Fibroblast of villous mesenchyme (primary cell): ENCODE measurements around the gene LTK. TPM values are rescaled to one million over a fixed set of nuclear protein-coding genes. Genes with fewer than 3 reads are reported as not detected.
A peak's percentile ranks its signal among the peaks of the same experiment; 100 is the strongest.

Experiments used
- DNase-seq: peaks from one replicate; pipeline ENCODE4 v3.0.0-alpha.2; 2010; ENCODE audit warnings: low read depth
- H3K4me3 ChIP-seq: 2 replicates; pipeline ENCODE4 v1.5.1; 2011; ENCODE audit warnings: low read depth, mild to moderate bottlenecking, low read length
- CTCF ChIP-seq: IDR thresholded peaks from 2 replicates; pipeline ENCODE4 v1.5.1; 2012; ENCODE audit warnings: low read depth, mild to moderate bottlenecking, low read length; ENCODE audit not compliant: insufficient read depth
- total RNA-seq: library from RNA; depleted of rRNA; stranded (reverse); fragments of >200 nt; gene quantifications from 2 replicates; pipeline ENCODE4 v1.2.3, GENCODE V29; 2012

Gene LTK
- total RNA-seq, 1 donor = 0.86 TPM

- DNase-seq = no peak
- no peak overlapping the region for H3K4me3 ChIP-seq
- TF ChIP-seq CTCF = no peak
These were observed 6.8 kb downstream of the LTK start for GRCh38 chr15:41506796-41507341.

DNA sequence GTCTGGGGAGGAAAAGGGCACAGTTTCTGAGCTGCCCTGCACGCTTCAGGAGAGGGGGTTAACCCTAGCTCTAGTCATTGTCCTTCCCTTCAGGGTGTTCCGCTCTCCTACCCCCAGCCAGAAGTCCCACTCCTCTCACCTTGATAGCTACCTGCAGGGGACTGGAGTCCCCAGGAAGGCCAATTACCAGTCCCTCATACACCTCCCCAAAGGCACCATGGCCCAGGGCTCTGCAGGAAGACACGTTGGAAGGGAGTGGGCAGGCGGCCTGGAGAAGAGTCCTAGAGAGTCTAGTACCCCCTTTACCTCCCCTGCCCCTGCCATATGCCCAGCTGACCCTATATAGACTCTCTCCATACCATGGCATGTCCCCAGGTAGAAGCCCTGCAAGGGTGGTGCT lies 7.9 kb downstream of the LTK start:
- no peak for DNase-seq
- H3K4me3 ChIP-seq = no peak overlapping the region
- no peak for TF ChIP-seq CTCF

GRCh38 chr15:41504751-41505492 lies 8.7 kb downstream of the LTK start:
- DNase-seq = no peak
- no peak for TF ChIP-seq CTCF
- H3K4me3 ChIP-seq = no peak overlapping the region

GRCh38 chr15:41503669-41504010 lies 10.0 kb downstream of the LTK start:
- H3K4me3 ChIP-seq = no peak overlapping the region
- no peak for TF ChIP-seq CTCF
- DNase-seq = no peak

DNA sequence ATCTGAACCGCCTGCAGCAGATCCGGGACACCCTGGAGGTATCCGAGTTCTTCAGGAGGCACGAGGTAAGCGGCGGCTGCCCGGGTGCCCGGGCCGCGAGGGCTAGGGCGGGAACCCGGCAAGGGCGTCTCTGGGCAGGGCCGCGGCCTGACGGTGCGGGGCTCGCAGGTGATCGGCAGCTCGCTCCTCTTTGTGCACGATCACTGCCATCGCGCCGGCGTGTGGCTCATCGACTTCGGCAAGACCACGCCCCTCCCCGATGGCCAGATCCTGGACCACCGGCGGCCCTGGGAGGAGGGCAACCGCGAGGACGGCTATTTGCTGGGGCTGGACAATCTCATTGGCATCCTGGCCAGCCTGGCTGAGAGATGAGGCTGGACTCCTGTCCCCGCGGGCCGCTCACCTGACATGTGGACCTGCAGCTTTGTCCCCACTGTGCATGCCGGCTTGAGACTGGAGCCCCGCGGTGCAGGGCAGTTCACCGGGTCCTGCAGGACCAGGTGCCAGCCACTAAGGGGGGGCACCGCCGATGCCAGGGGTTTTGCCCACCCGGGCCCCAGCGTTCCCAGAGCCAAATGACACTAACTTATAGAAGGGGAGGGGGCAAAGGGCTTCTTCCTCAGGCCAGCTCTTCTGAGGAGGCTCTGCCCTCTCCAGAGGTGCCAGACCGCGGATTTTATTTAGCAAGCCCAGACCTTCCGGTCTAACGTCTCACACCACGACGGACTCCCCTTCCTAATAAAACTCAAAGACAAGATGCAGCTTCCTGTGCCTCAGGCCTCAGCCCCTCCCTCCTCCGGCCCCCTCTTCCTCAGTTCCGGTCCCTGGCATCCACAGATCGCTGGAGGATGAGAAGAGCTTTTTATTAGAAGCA lies 10.6 kb downstream of the LTK start:
- no peak for TF ChIP-seq CTCF
- no peak overlapping the region for H3K4me3 ChIP-seq
- no peak for DNase-seq

DNA sequence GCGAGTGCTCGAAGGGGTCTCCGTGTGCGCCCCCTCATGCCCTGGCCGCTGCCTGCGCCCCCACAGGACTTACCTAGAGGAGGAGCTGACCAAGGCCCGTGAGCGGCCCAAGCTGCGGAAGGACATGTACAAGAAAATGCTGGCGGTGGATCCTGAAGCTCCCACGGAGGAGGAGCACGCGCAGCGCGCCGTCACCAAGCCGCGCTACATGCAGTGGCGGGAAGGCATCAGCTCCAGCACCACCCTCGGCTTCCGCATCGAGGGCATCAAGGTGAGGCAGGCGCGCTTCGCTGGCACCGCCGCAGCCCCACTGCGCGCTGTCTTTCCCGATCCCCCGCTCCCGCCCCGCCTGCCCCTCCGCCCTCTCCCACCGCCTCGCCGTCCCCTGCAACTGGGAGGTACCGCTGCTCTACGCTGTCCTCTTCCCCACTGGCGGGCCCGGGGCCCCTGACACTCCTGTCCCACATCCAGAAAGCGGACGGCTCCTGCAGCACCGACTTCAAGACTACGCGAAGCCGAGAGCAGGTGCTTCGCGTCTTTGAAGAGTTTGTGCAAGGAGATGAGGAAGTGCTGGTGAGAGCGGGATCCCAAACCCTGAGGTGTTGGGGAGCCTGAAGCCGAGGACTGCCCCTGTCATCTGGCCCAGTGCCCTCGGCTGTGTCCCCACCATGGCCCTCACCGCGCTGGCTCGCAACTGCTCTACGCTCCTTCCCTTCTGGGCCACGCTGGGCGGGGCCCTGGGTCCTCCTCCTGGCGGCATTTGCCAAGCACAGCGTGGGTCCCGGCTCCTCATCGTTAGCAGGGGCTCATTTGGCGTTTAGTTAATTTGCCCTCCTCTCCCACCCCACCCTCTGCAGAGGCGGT lies 11.5 kb downstream of the LTK start:
- no peak for TF ChIP-seq CTCF
- peak overlapping the region; percentile 12 for H3K4me3 ChIP-seq
- no peak for DNase-seq
